Pancreas (tissue), 10 donors: Measurements from ENCODE around the gene KIF20B. TPM values are rescaled to one million over a fixed set of nuclear protein-coding genes. Genes with fewer than 3 reads are reported as not detected.

Experiments used
- ATAC-seq, 4 donors: fragments of 200-7000 bp; cut with Tn5 transposase; one replicate each; pipeline versions ENCODE4 v1.8.0 to v1.9.1; 2020; ENCODE audit warnings: mild to moderate bottlenecking in 4 of 4, moderate library complexity in 4 of 4
- DNase-seq, 6 donors: peaks; one replicate each; pipeline ENCODE4 v3.0.0-alpha.2; 2020
- FAIRE-seq: peaks from 2 replicates; lab custom pipeline; 2012; peaks lifted over from hg19 to GRCh38; lab: Jason Lieb, UNC
- H3K27ac ChIP-seq, 4 donors: fragments of 200-600 bp; sonication (generic); 1 replicate in 3 of 4; 2 replicates in 1 of 4; pipeline versions ENCODE4 v1.5.0 to v1.8.0; 2020
- H3K27me3 ChIP-seq, 4 donors: fragments of 200-600 bp; one replicate each; pipeline ENCODE4 v1.8.0; 2021
- H3K36me3 ChIP-seq, 3 donors: fragments of 200-600 bp; sonication (generic) in 1 of 3; one replicate each; pipeline versions ENCODE4 v1.5.0 to v1.8.0; 2020 to 2021
- H3K4me1 ChIP-seq, 3 donors: fragments of 200-600 bp; one replicate each; pipeline ENCODE4 v1.8.0; 2021
- H3K4me3 ChIP-seq, 4 donors: fragments of 200-600 bp; sonication (generic) in 2 of 4; one replicate each; pipeline versions ENCODE4 v1.5.0 to v1.8.0; 2020 to 2021
- H3K9me3 ChIP-seq, 4 donors: fragments of 200-600 bp; one replicate each; pipeline ENCODE4 v1.8.0; 2021
- CTCF ChIP-seq, 4 donors: fragments of 200-600 bp; sonication (generic) in 3 of 4; IDR thresholded peaks; one replicate each; pipeline versions ENCODE4 v1.5.0 to v1.8.0; 2021; ENCODE audit warnings: antibody characterized with exemption in 4 of 4
- WGBS, 2 donors: extraction: QIAGEN DNeasy Blood & Tissue Kit; methylation state at CpG; one replicate each; pipeline ENCODE4 v1.1.7; 2013; 5-methylcytosine and 5-hydroxymethylcytosine counted together
- intact Hi-C, 3 donors: fragments of 100-400 bp; cut with DNase I; formaldehyde crosslinking; loops; one replicate each; pipeline versions ENCODE4 v1.11.1 to v1.14.2; 2022
- polyA plus RNA-seq, 2 donors: library from polyadenylated mRNA; stranded (reverse); fragments of 200-250 nt; gene quantifications; one replicate each; pipeline ENCODE4 v1.2.3, GENCODE V29; 2013
- total RNA-seq, 6 donors: library from RNA; stranded (reverse); fragmentation: NEBNext Ultra II Directional in 4 of 6; extraction: Animal tissue kit (Norgen Biotek cat#: 25700) in 4 of 6; gene quantifications; one replicate each; pipeline versions ENCODE4 v1.2.1 to v1.2.4, GENCODE V29; 2021 to 2023
- donor health status: healthy with polysubstance abuse.
- donor health status: DM: no; HTN: no; CAD: no; lungs with moderate emphysema.
- donor health status: DM: no; HTN: no; CAD: no.
- donor health status: control.
- donor health status: control.
- donor health status: Bipolar disorder and iron deficiency.
- donor health status: DM: yes; HTN: yes; CAD: no.
- donor health status: DM: no; HTN: no; CAD: no.
- donor health status: DM: no; HTN: no; CAD: no.
- donor health status: DM: yes; HTN: yes; CAD: no.

KIF20B gene
- total and polyA plus RNA-seq, 8 donors, result 0.34 to 2.5 (median 1.3) TPM

DNA sequence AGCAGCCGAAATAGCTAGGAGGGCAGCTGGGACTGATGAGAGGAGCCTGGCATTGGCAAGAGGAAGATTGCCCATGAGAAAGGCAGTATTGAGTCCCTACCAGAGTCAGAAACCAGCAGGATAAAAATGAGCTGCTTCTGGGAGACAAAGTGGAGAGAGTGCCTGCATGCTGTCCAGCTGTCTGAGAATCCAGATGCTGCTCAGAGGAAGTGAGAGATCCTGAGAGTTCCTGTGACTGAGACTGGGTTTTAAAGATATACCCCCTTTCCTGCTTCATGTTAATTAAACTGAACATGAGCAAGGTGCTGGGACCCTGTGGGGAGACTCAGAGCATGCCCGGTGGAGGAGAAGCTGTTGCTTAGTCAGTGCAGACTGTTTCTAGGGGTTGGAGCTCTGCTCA lies 107.5 kb downstream of the KIF20B start:
- 63 to 83% methylated on average over 2 of the region's 2 CpGs for WGBS, 2 donors
- H3K36me3 ChIP-seq, result no peaks in the 10 kb centered on the region
- intact Hi-C loops, result no loop called here
- H3K9me3 ChIP-seq, result no peaks in the 10 kb centered on the region
- no peak overlapping the region for H3K27ac ChIP-seq
- FAIRE-seq (no peak), ATAC-seq (no peak), DNase-seq (no peak)
- no peaks in the 10 kb centered on the region for H3K27me3 ChIP-seq
- no peaks in the 10 kb centered on the region for H3K4me1 ChIP-seq
- no peak overlapping the region for H3K4me3 ChIP-seq
- no peak for TF ChIP-seq CTCF (IDR thresholded peaks at IDR 0.05)

DNA sequence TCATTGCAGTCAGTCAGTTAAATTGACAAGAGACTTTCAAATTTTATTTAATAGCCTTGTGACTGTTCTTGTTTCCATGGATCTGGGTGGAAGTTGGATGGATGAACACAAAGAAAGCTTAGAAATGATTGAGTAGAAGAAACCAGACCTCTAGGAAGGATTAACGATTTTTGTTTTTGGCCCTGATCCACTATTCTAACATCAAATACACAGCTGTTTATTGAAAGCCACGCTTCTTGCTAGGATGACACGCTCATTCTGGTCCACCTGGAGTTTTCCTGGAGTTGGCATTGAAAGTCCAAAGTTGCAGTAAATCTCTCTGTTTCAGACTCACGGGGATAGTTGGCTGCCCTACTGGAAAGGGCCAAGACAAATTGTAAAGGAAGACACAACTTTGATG lies 108.4 kb downstream of the KIF20B start:
- no peaks in the 10 kb centered on the region for H3K27me3 ChIP-seq
- no peaks in the 10 kb centered on the region for H3K4me1 ChIP-seq
- TF ChIP-seq CTCF (IDR thresholded peaks at IDR 0.05), result no peak
- no peak overlapping the region for H3K27ac ChIP-seq
- ATAC-seq, result no peak
- FAIRE-seq, result no peak
- no peaks in the 10 kb centered on the region for H3K9me3 ChIP-seq
- WGBS, 2 donors, result 55 to 57% methylated on average over 4 of the region's 4 CpGs
- no peak for DNase-seq
- intact Hi-C loops, result no loop called here
- H3K4me3 ChIP-seq, result no peak overlapping the region
- no peaks in the 10 kb centered on the region for H3K36me3 ChIP-seq

DNA sequence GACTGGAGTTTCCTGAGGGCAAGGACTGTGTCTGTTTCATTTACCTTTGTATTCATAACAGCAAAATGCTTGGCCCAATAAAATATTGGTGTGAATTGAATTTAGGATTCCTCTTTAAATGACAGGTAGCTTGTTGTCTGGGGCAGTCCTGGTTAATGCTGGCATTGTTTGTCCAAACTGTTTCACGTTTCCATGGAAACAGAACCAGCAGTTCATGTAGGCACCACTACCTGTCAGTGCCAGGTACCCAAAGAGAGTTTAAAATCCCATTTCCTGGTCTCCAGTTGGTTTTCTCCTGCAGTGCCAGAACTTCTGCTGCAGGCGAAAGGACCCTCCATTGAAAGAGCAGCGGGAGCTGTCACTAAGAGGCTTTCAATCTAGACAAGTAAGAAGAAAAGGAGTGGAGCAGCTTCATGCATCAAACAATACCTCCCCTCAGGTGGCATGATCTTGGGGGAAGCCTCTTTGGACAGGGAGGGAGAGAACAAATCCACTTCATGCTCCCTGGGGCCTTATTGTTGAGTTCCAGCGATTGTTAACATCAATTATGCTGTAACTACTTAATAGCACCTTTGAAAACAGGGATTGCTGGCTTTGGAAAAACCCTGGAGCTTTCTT lies 109.6 kb downstream of the KIF20B start:
- no peak for FAIRE-seq

GRCh38 chr10:89813546-89813945 lies 112.2 kb downstream of the KIF20B start:
- no peak for DNase-seq
- 46 to 60% methylated on average over 3 of the region's 3 CpGs for WGBS, 2 donors
- Histone ChIP-seq H3K27me3 (no peaks in the 10 kb centered on the region), H3K36me3 (no peaks in the 10 kb centered on the region), H3K9me3 (no peaks in the 10 kb centered on the region), H3K4me1 (no peaks in the 10 kb centered on the region), H3K27ac (no peak overlapping the region), H3K4me3 (no peak overlapping the region)
- no peak for FAIRE-seq
- no peak for TF ChIP-seq CTCF (IDR thresholded peaks at IDR 0.05)
- intact Hi-C loops, result no loop called here
- no peak for ATAC-seq

More for the DNA sequence above, 109.6 kb downstream of the KIF20B start:
- H3K27ac ChIP-seq, result no peak overlapping the region
- 88 to 92% methylated on average over 4 of the region's 4 CpGs for WGBS, 2 donors
- ATAC-seq, result no peak
- DNase-seq, result no peak
- no peaks in the 10 kb centered on the region for H3K9me3 ChIP-seq
- no peak overlapping the region for H3K4me3 ChIP-seq
- H3K4me1 ChIP-seq, result no peaks in the 10 kb centered on the region
- H3K36me3 ChIP-seq, result no peaks in the 10 kb centered on the region
- no peak for TF ChIP-seq CTCF (IDR thresholded peaks at IDR 0.05)
- intact Hi-C loops, result no loop called here
- H3K27me3 ChIP-seq, result no peaks in the 10 kb centered on the region

GRCh38 chr10:89814278-89814677 lies 112.9 kb downstream of the KIF20B start:
- WGBS, 2 donors, result 61 to 73% methylated on average over 1 of the region's 1 CpG
- no peak for TF ChIP-seq CTCF (IDR thresholded peaks at IDR 0.05)
- DNase-seq, result no peak
- Histone ChIP-seq H3K36me3 (no peaks in the 10 kb centered on the region), H3K9me3 (no peaks in the 10 kb centered on the region), H3K4me3 (no peak overlapping the region), H3K4me1 (no peaks in the 10 kb centered on the region), H3K27ac (no peak overlapping the region), H3K27me3 (no peaks in the 10 kb centered on the region)
- FAIRE-seq, result no peak
- no peak for ATAC-seq
- intact Hi-C loops, result loop anchor here in 1 of 3 donors (2.0 kb wide), 1 partner anchor 15 kb away; no protein-coding TSS in a partner anchor
